NCI-H82 (cell line): ENCODE results near the gene ERCC4.
"Not testable (repeated sequence)": the region's sequence is repeated elsewhere in the genome, so short reads cannot be mapped to it uniquely, and the experiment has no call there.

Experiments used
- DNase-seq: peaks from one replicate; lab custom pipeline; 2025; lab: John Stamatoyannopoulos, UW

The ERCC4 gene

GRCh38 chr16:13919683-13920509 lies at the start of gene ERCC4:
TSS of gene ERCC4 (plus strand) at chr16:13920154. CDS start at chr16:13920166, 12 bp downstream.
- DNase-seq: peak; percentile 100

- peak; percentile 79 for DNase-seq
Observed at GRCh38 chr16:13873835-13874438, 46.0 kb upstream of the ERCC4 start.

DNA sequence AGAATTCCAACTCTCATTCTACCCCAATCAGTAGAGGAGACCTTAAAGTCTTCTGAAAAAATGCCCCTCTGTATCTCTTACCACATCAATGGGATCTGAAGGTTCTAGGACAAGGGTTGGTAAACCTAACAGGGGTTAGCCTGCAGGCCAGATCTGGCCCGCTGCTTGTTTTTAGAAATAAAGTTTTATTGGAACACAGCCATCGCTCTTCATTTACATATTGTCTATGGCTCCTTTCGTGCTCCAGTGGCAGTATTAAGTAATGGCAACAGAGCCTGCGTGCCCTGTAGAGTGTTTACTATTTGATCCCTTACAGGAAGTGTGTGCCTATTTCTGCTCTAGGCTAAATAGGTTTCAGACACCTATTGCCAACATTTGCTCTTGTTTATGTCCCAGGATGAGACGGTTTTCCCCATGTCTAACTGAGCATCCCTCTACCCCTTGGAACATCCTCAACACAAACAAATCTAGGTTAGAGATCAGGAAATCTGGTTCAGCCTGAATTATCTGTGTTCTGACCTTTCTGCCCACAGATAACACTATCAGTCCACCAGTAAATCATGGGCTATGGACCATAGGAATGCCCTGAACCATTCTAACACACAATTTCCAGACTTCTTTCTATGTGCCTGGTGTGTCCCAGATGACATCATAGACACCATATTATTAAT lies 44.2 kb upstream of the ERCC4 start:
- no peak for DNase-seq

- DNase-seq: no peak
Observed at GRCh38 chr16:13883276-13883675, 36.7 kb upstream of the ERCC4 start.

DNA sequence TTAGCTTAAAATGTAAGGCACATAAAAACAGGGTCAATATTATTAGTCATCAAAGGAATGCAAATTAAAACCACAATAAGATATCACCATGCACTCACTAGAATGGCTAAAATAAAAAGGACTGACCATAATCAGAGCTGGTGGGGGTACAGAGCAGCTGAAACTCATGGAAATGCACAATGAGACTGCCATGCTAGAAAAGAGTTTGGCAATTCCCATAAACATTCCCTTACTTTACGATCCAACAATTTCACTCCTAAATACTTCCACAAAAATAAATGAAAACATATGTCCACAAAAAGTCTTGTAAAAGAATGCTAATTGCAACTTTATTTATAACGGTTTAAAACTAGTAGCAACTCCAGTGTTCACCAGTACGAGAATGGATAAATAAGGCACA lies 36.1 kb upstream of the ERCC4 start:
- no peak for DNase-seq

GRCh38 chr16:13885700-13886099 lies 34.3 kb upstream of the ERCC4 start:
- DNase-seq: peak; percentile 11

- no peak for DNase-seq
Observed at GRCh38 chr16:13886608-13887007, 33.3 kb upstream of the ERCC4 start.

GRCh38 chr16:13889323-13889722 lies 30.6 kb upstream of the ERCC4 start:
- DNase-seq: not testable (repeated sequence)

GRCh38 chr16:13892301-13892700 lies 27.7 kb upstream of the ERCC4 start:
- DNase-seq: no peak

DNA sequence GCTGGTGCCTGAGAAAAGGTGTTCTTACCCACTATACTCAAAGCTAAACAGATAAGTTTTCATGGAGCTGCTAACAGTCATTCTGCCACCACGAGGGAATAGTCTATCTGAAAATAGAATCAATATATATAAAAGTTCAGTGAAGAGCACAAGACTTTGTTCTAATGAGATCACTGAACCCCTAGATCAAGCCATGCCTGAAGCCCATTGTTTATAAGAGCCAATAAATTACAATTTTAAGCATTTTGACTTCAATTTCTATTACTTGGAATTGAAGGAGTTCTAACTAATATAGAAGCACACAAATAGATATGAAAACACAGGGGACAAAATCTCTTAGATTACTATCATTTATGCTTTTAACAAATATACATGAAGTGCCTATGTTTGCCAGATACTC lies 24.4 kb upstream of the ERCC4 start:
- no peak for DNase-seq

GRCh38 chr16:13896543-13897182 lies 23.3 kb upstream of the ERCC4 start:
- peak; percentile 23 for DNase-seq

DNA sequence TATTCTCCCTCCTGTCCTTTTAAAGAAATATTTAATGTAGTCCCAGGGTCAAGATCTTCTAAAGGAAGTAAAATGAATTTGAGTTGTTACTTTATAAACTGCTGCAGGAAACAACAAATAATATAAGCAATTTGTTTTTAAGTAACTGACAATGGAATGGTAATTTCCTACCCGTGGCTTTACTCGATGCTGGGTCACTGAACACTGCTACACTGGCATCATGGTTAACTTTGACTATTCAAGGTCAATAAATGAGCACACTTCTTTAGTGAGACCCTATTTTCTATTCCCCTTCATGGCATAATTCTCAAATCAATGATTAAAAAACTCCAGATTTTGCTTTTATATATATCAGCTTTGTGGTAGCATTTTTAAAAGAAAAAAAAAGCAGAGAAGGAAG lies 22.1 kb upstream of the ERCC4 start:
- DNase-seq: no peak

GRCh38 chr16:13898233-13898632 lies 21.7 kb upstream of the ERCC4 start:
- DNase-seq: no peak

DNA sequence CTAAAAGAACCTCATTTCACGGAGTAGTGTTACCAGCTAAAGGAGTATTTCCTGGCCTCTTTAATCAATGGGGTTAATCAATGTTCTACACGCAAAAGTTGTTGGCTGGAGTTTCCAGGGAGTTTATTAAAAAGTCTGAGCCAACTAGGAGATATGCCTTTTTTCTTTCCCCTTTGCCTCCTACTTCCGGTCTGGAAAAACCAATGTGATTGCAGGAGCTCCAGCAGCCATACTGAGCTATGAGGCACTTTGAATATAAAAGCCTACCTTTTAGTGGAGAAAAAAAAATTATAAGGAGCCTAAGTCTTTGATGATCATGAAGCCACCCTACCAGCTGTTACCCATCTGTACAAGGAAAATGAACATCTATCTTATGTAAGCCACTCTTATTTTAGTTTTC lies 17.9 kb upstream of the ERCC4 start:
- DNase-seq: no peak

GRCh38 chr16:13902677-13903076 lies 17.3 kb upstream of the ERCC4 start:
- DNase-seq: no peak

- DNase-seq: no peak
Observed at GRCh38 chr16:13904179-13904691, 15.7 kb upstream of the ERCC4 start.

GRCh38 chr16:13904822-13905221 lies 15.1 kb upstream of the ERCC4 start:
- DNase-seq: peak; percentile 52

GRCh38 chr16:13906168-13907089 lies 13.5 kb upstream of the ERCC4 start:
- DNase-seq: peak; percentile 21

- DNase-seq: no peak
Observed at GRCh38 chr16:13907431-13907830, 12.5 kb upstream of the ERCC4 start.

DNA sequence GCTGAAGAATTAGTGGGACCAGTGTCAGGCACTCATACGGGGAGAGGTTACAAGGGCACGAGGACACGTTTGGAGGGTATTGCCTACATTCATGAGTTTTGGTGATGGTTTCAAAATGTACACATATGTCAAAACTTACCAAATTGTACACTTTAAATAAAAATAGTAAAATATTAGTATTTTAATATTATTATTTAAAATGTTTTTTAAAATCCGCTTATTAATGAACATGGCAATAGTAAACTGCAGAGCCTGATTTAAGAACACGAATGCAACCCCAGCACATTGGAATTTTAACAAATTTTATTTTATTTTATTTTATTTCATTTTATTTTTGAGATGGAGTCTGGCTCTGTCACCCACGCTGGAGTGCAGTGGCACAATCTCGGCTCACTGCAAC lies 10.9 kb upstream of the ERCC4 start:
- no peak for DNase-seq

DNA sequence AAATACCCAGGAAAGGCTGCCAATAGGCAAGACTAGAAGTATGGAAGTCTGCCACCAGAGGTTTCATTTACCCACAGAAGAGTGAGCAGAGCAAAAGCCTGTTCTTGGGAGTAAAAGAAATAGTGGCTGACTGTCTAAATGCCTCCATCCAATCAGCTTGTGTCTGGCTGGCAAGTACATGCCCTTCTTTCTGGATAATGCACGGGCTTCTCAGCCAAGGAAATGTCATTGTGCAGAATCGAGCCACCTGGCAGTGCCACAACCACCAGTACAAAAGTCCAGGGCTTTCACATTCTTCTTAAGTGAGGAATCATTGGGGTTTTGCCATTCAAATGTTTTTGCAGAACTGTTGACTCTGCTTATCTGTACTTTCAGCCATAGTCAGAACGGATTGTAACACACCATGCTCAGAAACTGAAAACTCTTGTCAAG lies 10.1 kb upstream of the ERCC4 start:
- no peak for DNase-seq
